CD4-positive, alpha-beta T cell treated with Interleukin-4 for 1 hour (primary cell): ENCODE measurements around the gene SPR.
A peak's percentile ranks its signal among the peaks of the same experiment; 100 is the strongest.

ENCODE experiments used
- DNase-seq, 2 donors: peaks; one replicate each; pipeline ENCODE4 v3.0.0-alpha.2; 2020 to 2022

SPR gene

GRCh38 chr2:72887032-72887739 lies at the start of gene SPR:
TSS of gene SPR (plus strand) at chr2:72887408. CDS start at chr2:72887433, 25 bp downstream.
- DNase-seq = peak; percentile 31 to 35

- no peak for DNase-seq
Measured at GRCh38 chr2:72840066-72840465, 47.1 kb upstream of the SPR start.

DNA sequence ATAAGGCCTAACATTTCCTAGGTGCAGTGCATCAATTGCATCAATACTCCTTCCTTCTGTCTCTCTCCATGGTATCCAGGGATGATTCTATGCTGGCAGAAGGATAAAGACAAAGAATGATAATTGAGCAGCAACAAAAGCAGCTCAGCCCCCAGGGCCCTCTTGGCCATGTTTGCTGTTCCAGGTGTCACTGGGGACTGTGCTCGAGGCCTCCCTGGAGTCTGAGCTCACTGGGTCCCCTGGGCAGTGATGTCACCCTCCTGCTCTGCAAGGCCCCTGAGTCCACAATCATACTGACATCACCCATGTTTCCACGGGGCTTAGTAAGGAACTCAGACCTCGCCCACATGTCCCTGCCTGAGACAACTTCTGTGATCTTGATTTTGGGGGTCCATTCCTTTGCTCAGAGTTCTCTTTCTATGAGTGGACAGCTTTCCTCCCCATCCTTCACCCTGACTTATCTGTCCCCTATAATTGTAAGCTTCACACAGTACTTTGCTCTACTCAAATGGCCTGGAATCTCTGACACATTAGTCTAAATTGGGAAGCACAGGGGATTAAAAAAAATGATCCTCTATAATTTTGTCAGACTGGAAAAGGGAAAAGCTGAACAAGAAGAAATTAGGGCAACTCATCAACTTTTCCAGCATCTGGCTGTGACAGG lies 45.6 kb upstream of the SPR start:
- no peak for DNase-seq

GRCh38 chr2:72843301-72843700 lies 43.9 kb upstream of the SPR start:
- DNase-seq = no peak

DNA sequence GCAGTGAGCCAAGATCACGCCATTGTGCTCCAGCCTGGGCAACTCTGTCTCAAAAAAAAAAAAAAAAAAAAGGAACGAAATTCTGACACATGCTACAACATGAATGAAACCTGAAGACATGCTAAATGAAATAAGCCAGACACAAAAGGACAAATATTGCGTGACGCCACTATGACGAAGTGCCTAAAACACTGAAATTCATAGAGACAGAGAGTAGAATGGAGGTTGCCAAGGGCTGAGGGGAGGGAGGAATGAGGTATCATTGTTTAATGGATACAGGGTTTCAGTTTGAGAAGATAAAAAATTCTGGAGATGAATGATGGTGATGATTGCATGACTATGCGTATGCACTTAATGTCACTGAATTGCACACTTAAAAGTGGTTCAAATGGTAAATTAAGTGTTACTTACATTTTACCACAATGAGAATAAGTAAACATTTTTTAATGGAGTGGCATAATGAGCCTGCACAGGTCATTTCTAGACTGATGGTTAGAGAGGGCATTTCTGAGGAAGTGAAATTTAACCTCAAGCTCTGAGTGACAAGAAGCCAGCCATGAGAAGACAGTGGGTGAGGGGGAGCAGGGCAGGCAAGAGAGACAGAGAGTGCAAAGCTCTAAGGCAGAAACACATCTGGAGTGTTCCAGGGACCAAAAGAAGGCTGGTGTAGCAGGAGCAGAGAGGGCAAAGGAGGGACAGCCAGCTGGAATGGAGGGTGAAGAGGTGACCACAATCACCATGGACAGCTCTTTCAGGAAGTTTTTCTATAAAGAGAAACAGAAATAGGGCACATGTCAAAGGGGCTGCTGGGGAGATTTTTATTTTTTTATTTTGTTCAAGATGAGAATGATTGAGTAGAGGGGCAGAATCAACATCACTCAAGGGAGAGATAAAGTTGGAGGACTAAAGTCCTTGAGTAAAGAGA lies 40.8 kb upstream of the SPR start:
- no peak for DNase-seq

DNA sequence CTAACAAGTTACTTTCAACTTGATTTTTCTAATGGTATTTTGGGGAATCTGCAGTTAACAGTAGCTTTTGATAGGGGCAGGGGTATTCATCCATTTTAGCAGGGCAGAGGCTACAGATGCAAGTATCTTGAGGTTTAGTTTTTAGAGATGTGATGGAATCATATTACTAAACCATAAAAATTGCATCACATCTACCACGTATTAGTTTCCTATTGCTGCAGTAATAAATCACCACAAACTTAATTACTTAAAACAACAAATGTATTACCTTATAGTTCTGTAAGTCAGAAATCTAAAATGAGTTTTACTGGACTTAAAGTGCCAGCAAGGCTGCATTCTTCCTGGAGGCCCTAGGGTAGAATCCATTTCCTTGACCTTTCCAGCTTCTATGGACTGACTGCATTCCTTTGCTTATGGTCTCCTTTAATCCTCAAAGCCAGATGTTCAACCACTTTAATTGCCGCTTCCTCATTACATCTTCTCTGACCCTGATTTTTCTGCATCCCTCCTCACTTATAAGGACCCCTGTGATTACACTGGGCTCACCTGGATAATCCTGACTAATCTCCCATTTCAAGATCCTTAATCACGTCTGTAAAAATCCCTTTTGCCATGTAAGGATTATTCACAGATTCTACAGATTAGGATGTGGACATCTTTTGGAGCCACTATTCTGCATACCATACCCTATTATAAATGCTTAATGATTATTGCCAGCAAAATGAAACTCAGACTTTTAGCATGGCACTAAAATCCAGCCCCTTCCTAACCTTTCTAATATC lies 39.5 kb upstream of the SPR start:
- DNase-seq = no peak

DNA sequence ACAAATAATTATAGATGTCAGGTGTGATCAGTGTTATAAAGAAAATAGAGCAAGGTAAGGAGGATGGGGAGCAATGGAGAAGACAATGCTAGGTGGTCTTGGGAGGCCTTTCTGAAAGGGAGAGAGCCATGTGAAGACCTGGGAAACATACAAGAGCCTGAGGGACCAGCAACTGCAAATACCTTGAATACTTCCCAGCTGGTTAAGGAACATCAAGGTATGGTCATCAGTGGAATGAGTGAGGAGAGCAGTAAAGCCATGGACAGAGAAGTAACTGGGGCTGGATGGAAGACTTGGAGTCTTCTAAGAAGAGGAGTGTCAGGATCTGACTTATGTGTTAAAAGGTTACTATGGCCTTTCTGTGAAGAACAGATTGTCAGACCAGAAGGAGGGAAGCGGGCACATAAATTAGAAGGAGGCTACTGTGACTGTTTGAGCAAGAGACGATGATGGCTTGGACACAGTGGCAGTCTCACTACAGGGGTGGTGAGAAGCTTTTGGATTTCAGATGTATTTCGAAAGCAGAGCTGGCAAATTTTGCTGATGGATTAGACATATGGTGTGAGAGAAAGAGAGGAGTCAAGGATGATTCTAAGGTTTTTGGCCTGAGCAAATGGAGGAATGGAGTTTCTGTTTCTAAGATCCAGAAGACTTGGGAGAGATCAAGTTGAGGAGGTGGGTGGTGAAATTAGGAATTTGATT lies 38.6 kb upstream of the SPR start:
- no peak for DNase-seq

GRCh38 chr2:72849138-72849462 lies 38.1 kb upstream of the SPR start:
- DNase-seq = no peak

DNA sequence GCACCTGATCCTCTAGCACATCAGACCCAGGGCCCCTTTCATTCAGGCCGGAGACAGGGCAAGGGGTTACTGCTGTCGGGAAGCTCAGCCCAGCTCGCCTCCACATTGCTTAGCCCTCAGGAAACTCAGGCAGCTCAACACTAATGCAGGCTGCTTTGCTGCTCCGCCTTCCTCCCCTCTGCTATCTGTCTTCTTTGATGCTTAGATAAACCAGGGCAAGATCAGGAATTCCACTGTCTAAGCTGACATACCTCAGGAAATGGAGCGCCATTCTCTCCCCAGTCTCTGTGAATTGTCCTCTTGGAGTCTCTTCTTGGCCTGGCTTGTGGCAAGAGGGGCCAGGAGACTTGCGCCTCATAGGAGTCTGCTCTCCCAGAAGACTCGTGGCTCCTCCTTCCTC lies 35.9 kb upstream of the SPR start:
- no peak for DNase-seq

- DNase-seq = peak; percentile 65 to 71
Measured at GRCh38 chr2:72859831-72860262, 27.4 kb upstream of the SPR start.

DNA sequence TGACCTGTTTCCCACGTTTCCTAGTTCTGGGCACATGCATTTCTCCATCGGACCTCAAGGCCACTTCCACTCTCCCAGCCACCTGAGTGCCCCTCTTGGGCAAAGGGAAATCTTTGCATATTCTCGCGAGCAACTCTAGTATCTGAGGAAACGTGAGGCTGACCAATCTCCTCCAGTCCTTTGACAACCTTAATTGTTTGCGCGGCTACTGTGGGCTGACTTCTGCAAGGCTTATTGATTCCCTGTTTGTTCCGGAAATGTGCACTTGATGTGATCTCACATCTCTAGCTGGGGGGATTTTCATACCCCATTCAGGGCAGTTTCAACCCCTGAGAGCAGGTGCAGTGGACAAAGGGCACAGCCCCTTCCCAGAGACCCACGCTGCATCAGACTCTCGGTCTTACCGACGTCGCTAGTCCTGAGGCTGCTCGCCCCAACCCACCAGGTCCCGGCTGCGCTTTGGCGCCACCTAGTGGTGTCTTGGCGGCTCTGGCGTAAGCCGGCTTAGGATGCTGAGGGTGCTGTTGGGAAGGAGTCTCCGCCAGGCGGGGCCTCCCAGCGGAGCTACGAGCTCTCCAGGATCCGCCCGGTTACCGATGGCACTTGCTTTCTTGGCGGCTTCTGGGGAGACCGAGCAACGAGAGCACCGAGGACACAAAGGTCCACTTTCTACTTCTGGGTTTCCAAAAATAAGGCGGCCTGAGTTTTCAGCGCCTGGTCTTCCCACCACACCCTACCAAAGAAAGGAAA lies 24.8 kb upstream of the SPR start:
- peak; percentile 82 for DNase-seq

- no peak for DNase-seq
Measured at GRCh38 chr2:72863046-72863445, 24.2 kb upstream of the SPR start.

- no peak for DNase-seq
Measured at GRCh38 chr2:72864500-72864899, 22.7 kb upstream of the SPR start.

- DNase-seq = no peak
Measured at GRCh38 chr2:72871060-72871459, 16.1 kb upstream of the SPR start.

DNA sequence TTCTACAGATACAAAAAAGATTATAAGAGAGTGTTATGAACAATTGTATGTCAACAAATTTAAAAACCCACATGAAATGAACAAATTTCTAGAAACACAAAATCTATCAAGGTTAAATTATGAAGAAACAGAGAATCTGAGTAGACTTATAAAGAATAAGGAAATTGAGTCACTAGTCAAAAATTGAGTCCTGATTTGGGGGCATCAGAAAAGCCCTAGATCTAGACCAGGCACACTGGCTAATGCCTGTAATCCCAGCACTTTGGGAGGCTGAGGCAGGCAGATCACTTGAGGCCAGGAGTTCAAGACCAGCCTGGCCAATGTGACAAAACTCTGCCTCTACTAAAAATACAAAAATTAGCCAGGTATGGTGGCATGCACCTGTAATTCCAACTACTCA lies 15.3 kb upstream of the SPR start:
- no peak for DNase-seq

DNA sequence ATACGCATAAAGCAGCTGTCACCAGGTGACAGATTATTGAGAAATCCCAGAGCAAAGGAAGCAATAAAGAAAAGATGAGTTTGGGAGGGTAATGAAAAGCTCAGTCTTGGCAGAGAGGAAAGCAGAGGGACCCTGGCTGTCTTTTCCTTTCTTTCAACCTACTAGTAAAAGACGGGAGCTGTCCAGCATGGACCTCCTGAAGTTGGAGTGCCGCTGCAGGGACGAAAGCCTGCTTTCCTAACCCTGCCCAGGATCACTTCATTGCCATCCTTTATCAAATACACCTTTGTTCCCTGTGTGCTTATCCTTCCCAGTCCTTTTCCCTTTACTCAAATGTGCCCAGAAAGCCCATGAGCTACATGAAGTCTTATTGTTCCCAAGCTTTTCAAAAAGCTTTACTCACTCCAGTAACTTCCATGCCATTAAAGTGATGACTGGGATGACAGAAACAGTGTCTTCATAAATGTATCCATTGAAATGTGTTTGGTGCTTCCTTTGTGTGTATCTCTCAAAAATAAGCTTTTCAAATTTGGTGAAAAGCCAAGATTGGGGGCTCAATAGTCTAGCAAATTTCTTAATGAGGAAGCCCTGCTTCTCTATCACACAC lies 3.7 kb upstream of the SPR start:
- no peak for DNase-seq

DNA sequence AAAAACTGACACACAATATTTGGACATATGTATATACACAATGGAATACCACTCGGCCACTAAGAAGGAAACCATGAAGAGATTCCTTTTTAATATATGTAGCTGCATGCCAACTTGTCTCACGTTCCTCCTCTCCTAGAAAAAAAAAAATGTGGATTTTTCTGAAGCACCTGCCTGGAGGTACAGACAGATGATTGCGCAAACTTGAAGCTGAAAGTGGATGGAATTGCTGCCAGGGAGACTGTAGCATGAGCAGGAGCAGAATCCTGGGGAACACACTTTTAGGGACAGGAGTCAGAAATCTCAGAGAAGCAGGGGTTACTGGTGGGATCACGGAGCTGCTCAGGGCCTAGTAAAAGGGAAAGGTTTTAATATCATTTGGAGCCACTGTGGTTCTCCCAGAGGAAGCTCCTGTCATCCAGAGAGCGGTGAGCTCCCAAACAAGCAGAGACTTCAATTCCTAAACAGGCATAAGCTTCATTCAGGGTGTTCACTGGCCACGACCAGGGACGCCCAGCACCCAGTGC lies 640 bp upstream of the SPR start:
- DNase-seq = no peak

GRCh38 chr2:72887740-72888437 lies 681 bp downstream of the SPR start:
- peak; percentile 42 to 44 for DNase-seq

DNA sequence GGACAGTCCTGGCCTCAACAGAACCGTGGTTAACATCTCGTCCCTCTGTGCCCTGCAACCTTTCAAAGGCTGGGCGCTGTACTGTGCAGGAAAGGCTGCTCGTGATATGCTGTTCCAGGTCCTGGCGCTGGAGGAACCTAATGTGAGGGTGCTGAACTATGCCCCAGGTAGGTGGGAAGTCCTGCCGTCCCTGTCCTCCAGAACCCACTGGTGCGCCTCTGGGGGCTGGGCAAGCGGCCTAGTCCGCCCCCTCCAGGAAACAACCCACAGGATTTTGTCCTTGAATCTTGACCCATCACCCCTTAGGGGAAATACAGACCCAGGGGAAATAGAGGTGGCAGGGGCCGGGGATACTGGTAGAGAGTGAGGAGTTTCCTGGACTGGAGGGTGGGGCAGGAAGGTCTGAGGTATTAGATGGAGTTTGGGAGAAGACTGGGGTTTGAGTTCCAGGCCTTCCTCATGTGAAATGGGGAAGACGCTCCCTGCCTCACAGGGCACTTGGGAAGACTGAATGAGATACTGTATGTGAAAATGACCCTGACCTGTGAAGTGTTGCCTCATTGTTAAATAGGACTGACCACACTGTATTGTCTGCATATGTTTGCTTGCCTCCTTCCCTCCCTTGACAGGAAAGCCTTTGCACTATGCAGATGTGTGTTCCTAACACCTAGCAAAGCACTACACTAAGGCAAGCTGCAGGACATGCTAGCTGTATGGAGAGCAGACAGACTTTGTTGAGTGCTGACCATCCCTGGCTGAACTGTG lies 1.4 kb downstream of the SPR start:
- DNase-seq = no peak
